GOT3 (cell line): Measurements from ENCODE around the gene AGPAT2.

Source experiments
- DNase-seq: peaks from one replicate; lab custom pipeline; 2025; ENCODE audit warnings: mixed read lengths; lab: John Stamatoyannopoulos, UW

The AGPAT2 gene

DNA sequence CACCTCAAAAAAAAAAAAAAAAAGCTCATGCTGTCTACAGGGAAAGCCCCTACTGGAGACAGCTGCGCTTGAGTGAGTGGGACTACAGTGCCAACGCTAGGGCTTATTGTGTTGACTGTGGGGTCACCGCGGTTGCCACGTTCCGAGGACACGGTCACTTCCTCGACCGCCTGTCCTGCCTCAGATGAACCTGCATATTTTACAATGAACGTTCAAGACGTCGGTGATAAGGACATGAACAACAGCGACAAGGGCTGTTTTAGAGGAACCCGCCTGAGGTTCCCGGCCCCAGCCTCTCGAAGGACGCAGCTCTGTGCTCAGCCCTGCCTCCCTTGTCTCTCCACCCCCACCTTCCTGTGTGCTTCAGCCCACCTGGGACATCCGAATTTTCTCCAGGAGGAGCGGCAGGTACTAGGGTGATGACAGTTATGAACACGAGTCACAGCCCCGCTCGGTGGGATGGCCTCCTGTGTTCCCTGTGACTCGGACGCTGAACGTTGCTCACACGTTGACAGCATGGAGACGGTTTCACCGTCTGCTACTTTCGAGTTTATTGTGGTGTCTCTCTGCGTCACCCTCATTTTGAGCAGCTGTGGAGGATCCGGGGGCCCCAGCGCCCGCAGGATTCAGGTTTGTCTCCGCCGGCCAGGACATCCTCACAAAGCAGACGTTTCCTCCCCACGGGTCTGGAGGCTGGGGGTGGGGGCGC, 13.9 kb upstream of the AGPAT2 start:
- no peak for DNase-seq

DNA sequence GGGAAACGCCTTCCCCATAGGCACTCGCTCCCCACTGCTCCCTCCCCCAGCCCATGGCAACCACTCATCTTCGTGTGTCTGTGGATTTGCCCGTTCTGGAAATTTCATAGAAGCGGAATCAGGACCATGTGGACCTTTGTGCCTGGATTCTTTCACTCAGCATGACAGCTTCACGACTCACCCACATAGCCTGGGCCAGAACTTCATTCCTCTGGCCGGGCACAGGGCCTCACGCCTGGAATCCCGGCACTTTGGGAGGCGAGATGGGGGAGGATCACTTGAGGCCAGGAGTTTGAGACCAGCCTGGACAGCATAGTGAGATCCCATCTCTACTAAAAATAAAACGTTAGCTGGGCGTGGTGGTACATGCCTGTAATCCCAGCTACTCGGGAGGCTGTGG, 13.0 kb upstream of the AGPAT2 start:
- no peak for DNase-seq

DNA sequence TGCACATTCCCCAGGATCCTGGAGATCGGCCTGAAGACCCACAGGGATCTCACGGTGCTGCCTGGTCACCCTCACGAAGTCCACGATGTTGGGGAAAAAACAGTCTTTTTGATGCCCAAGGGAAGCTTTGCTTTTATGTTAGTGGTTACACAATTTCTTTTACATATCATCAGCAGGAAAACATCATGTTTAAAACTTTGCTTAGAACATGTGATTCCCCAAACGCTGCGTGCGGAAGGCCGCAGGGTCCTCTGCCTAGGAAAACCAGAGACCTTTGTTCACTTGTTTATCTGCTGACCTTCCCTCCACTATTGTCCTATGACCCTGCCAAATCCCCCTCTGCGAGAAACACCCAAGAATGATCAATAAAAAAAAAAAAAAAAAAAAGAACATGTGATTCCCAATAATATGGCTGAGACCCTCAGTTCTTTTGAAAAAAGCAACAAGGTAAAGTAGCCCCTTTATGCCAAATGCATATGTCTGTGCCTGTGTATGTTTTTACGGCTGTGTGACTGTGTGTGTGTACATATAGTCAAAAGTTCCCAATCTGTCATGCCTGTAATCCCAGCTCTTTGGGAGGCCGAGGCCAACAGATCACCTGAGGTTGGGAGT, 11.5 kb upstream of the AGPAT2 start:
- DNase-seq, result no peak

DNA sequence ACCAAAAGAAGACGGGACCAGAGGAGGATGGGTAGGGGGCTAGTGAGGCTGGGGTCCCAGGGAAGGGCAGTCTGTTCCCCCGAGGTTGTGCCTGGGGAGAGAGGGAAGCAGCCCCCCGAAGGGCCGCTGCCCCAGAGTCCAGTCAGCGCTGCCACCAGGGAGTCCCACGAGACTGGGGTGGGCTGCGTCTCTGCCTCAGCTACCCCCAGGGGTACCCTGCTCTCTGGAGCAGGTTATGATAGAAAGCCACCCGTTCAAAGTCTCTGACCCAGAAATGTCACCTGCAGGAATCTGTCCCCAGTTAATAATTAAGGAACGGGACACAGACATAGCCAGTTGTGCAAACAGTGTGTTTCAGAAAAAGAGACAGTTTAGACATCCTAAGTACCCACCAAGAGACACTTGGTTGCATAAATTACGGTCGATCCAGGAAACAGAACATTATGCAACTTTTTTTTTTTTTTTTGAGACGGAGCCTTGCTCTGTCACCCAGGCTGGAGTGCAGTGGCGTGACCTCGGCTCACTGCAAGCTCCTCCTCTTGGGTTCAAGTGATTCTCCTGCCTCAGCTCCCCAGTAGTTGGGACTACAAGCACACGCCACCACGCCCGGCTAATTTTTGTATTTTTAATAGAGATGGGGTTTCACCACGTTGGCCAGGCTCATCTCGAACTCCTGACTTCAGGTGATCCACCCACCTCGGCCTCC, 10.7 kb upstream of the AGPAT2 start:
- DNase-seq, result no peak

DNA sequence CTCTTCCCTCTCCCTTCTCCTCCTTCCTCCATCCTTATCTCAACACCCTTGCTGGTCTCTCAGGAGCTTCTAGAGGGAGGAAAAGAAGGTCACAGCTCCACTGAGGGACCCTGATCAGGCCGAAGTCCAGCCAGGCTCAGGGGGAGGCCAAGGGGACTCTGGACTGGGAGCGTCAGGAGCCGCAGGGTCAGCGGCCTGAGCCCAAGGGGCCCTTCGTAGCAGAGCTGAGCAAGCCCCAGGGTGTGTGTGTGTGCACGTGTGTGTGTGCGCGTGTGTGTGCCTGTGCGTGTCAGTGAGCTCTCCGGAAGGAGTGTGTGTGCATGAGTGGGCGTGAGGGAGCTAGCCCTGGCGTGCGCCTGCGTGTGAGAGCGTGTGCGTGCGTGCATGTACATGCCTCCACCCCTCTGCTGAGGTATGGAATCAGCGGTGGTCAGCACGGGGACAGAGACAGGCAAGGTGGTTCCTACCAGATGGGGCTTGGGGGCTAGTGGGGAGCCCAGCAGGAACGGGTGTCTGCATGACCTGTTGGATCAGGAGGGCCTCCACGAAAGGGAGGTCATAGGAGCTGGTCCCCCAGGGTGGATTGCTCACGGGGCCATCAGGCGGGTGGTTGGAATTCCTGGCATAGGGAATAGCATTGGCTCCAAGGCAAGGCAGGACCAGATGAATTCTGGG, 10.0 kb upstream of the AGPAT2 start:
- no peak for DNase-seq

DNA sequence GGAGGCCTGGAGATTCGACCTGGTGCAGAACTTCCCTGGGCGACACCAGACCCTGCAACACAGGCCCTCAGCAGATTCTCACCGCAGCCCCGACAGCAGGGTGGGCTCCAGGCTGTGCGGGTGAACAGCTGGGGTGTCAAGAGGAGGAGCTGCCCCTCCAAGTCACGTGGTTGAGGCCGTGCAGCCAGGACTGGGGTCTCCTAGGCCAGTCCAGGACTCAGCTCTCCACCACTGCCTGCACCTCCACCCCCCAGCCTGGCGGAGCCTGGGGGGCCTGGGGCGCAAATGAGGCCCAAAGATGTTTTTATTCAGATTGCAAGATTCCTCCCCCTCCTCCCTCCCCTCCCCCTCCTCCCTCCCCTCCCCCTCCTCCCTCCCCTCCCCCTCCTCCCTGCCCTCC, 9.2 kb upstream of the AGPAT2 start:
- DNase-seq, result no peak

- no peak for DNase-seq
Measured at GRCh38 chr9:136695955-136696354, 8.7 kb upstream of the AGPAT2 start.

- DNase-seq, result no peak
Measured at GRCh38 chr9:136695435-136695895, 8.2 kb upstream of the AGPAT2 start.

- no peak for DNase-seq
Measured at GRCh38 chr9:136694872-136695247, 7.6 kb upstream of the AGPAT2 start.

- DNase-seq, result no peak
Measured at GRCh38 chr9:136694163-136694871, 7.1 kb upstream of the AGPAT2 start.

- DNase-seq, result no peak
Measured at GRCh38 chr9:136693490-136694162, 6.4 kb upstream of the AGPAT2 start.

DNA sequence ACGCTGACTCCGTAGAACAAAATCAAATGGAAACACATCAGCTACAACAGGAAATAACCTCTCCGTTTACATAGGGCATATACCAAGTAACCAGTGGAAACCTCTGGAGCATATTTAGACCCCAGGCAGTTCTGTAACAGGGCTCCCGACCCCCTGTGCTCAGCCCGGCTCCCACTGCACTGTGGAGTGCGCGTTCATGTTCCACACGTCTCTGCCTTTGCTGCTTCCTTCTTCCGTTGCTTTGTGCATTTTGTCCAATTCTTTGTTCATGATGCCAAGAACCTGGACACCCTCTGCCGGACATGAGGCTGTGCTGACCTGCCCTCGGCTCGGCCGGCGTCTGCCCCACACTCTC, 5.9 kb upstream of the AGPAT2 start:
- no peak for DNase-seq

DNA sequence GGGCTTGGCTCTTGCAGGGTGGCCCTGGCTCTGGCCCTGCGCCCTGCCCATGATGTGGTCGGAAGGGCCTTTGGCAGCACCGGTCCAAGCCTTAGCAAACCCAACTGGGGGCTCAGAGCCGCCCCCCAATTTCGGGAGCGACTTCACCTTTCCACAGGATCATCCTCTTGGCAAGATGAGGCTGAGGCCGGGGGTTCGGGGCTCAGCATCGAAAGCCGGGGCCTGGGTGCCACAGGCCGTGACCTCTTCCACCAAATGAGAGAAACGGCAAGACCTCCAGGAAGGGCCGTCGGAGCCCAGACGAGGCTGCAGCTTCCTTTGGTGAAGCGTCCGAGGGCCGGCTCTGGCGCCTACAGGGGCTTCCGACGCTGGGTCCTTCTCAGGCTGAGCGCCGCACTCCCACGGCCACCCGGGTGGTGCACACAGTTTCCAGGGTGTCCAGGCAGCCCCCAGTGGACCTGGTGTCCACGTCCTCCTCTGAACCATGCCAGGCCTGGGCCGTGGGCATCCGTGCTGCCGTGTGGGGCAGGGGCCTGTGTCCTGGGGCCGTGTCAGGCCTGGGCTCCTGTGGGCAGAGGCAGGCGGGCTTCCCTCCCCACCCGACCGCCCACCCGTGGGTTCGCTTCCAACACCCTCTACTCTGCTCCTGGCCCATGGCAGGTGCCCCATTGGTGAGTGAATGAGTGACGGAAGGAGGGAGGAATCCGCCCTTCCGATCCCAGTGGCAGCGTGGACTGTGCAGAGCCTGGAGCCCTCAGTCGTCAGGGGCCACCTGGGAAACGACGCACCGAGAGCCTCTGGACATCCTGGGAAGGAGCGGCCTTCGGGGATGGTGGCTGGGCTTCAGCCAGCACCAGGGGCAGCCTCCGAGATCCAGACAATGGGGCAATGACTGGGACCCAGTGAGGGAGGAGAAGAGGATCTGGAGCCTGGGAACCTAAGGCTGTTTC, 5.2 kb upstream of the AGPAT2 start:
- no peak for DNase-seq

- no peak for DNase-seq
Measured at GRCh38 chr9:136691316-136692184, 4.3 kb upstream of the AGPAT2 start.

- no peak for DNase-seq
Measured at GRCh38 chr9:136690806-136691261, 3.6 kb upstream of the AGPAT2 start.

DNA sequence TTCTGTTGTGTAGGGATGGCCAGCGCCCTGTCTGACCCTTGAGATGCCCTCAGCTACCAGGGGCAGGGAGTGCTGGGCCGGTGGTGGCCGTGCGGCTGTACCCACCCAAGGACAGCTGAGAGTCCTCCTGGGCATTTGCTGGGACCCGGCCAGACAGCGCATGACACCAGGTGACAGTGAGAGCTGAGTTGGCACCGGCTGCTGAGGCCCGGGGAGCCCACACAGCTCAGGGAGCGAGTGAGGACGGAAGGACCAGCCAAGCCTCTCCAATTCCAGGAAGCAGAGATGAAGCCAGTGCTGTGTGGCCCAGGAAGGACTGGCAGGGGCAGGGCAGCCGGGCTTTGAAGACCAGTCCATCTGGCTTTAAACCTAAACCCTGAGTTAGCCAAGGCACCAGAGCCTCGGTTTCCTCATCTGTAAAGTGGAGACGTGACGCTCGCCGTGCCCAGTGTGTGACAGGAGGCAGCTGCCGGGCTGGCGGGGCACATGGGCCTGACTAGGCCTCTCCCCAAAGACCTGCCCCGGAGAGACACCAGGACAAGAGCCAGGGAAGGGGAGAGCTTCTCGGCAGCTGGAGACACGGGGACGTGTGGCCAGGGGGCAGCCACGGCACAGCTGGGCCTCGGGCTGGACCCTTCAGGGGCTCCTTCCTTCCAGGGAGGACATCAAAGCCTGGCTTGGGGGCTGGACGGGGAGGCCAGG, 3.0 kb upstream of the AGPAT2 start:
- DNase-seq, result no peak

DNA sequence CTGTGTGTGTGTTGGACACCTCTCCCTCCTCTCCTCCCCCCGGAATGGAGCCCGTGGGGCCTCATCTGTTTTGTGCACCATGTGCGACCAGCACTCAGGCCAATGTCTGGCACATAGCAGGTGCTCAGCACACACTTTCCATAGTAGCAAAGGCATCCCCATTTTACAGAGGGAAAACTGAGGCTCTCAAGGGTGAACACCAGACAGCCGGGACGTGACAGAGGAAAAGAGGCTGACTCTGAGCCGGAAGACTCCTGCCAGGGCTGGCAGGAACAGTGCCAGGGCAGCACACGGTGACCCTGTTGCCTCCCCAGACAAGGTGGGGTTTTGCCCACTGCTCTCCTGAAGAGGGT, 1.8 kb upstream of the AGPAT2 start:
- no peak for DNase-seq

DNA sequence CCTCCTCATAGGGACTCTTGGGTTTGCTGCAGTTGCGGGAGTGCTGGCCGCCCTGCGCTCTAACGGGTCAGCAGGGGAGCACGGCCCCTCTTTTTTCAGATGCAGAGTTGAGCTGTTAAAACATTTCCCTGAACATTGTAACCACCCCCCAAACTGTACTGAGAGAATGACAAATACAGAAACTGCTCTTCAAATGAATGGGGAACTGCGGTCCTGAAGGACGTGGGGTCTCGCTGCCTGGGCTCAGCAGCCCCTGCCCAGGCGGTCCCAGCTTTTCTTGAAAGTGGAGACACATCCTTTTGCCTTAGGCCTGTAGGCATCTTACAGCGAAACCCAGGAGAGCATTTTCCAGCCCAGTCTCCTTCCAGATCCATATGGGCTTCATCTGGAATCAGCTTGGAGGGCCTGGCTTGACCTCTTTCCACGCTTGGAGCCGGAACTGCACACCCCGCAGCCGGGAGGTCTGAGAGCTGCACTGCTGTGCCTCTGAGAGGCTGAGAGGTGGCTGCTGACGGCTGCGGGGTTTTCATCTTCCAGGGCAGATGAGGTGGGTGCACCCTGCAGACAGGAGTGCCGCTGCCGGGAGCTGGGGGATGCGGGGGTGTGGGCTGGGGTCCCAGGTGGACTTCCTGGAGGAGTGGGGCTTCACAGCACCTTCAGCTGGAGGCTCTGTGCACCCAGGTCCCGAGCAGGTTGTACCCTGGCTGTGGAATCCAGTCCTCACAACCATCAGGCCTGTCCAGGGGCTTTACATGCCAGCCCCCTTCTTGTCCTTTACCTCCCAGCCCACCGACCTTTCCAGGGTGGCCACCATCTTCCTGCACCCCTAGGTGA, 1.2 kb upstream of the AGPAT2 start:
- DNase-seq, result no peak
